Kidney glomerular epithelial cell (primary cell): ENCODE data around the gene ACBD3.

Experiments
- DNase-seq: peaks from one replicate; lab custom pipeline; 2025; lab: John Stamatoyannopoulos, UW

Gene ACBD3

DNA sequence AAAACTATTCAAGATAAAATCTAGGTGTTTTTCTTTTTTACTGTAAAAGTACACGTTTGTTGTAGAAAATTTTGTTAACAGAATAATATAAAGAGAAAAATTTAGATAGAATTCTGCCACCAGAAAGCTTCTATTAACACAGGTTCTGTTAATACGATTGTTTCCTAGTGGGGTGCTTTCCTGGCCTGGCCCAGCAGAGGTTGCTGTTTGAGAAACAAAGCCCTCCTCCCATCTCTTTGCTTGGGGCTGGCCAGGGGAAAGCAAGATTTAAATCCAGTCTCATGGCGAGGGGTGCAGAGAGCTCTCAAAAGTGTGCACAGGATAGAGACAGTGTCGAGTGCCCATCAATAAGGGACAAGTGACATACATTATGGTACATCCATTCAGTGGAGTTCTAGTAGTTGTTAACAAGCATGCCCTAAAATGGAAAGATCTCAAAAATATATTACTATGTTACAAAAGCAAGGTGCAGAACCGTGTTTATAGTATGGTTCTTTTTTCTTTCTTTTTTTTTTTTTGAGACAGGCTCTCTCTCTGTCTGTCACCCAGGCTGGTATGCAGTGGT is 14.6 kb upstream of the ACBD3 start:
- no peak for DNase-seq

DNA sequence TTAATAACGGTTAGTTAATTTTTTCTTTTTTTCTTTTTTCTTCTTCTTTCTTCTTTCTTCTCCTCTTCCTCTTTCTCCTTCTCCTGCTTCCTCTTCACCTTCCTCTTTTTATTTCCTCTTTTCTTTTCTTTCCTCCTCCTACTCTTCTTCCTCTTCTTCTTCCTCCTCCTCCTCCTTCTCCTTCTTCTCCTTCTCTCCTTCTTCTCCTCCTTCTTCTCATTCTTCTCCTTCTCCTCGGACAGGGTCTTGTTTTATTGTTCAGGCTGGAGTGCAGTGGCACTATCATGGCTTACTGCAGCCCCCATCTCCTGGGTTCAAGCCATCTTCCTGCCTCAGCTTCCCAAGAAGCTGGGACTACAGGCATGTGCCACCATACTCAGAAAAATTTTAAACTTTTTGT is 13.4 kb upstream of the ACBD3 start:
- DNase-seq, result no peak

DNA sequence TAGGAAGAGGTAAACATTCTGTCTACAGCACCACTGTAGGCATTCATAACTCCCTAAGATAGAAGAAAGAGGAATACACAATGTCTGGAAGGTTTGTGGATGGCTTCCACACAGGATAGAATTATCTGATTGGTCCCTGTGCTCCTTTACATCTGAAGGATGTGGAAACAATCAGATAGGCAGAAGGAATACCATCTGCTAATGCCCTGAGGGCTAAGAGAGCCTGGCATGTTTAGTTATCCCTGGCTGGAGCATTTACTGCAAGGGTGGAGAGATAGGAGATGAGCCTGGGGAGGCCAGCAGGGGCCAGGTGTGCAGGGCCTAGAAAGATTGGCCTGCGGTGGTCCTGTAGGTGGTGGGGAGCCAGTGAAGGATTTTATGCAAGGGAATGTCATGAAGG is 8.6 kb upstream of the ACBD3 start:
- no peak for DNase-seq

DNA sequence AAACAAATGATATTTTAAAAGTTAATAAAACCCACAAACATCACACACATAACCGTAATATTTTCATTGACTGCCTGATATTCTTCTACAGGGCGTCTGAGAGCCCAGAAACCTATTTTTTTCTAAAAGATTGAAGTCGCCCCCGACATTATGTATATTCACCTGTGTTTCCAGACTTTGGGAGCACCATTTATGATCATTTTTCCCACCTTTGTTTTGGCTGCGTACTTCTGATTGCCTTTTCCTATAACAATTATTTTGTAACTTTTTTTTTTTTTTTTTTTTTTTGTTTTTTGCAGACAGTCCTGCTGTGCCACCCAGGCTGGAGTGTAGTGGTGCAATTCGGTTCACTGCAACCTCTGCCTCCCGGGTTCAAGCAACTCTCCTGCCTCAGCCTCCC is 839 bp upstream of the ACBD3 start:
- no peak for DNase-seq

DNA sequence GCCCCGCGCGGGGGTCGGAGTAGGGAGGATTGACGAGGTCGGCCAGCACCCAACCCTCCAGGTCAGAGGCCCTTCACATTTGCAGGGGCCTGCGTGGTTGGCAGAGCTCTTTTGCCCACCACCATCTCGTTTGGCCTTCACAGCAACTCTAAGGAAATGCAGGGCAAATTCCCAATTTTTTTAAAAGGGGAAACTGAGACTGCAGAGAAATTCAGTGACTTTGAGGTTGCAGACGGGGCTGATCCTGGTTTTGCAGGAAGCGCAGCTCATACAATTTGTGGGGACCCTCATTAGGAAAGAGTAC is 430 bp upstream of the ACBD3 start:
- DNase-seq, result no peak

DNA sequence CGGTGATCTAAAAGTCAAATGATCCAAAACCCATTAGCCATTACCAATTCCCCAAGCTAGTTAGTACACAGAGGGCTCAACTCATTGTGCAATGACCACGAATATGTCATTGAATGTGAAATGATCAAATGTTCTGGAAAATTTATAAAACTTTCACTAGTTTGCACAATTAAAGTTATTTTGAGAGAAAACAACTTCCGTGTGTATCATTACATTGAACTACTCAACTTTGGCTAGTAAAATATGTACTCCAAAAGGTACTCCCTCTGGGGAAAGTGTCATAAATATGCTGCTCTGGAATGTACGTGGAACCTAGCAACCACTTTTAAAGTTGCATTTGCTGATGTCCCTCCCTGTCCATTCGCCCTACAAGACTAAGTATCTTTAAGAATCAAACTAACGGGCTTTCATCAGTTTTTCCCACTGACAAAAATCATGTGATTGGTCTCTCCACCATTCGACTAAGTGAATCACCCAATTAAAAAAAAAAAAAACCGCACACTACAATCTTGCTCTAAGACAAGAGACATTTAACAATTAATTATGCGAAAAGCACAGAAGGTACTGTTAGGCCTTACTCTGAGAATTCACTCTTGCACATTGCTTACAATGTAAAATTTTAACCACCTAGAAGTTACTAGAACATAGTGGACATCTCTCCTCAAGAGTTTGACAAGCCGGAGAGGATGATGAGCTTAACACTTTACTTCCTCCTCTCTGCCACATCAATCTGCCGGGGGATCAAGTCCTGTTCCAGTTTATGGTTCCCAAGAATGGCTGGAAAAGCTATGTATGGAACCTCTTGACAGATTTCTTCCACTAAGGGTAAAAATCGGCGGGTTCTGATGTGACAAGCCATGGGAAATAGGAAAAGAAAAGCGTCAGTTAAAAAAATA is 1.2 kb downstream of the ACBD3 start:
- no peak for DNase-seq

DNA sequence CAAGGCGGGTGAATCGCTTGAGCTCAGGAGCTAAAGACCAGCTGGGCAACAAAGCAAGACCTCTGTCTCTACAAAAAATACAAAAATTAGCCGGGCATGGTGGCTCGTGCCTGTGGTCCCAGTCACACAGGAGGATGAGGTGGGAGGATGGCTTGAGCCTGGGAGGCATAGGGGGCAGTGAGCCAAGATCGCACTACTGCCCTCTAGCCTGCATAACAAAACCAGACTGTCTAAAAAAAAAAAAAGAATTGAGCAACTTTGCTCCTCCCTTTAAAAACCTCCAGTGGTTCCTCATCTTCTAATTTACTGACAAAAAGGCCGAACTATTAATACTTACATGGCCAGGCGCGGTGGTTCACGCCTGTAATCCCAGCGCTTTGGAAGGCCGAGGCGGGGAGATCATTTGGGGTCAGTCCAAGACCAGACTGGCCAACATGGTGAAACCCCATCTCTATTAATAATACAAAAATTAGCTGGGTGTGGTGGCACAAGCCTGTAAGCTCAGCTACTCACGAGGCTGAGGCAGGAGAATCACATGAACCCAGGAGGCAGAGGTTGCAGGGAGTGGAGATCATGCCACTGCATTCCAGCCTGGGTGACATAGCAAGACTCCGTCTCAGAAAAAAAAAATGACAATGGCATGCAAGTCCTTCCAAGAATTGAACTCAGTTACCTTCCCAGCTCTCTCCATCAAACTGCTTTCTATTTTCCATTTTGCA is 4.4 kb downstream of the ACBD3 start:
- peak; percentile 80 for DNase-seq

DNA sequence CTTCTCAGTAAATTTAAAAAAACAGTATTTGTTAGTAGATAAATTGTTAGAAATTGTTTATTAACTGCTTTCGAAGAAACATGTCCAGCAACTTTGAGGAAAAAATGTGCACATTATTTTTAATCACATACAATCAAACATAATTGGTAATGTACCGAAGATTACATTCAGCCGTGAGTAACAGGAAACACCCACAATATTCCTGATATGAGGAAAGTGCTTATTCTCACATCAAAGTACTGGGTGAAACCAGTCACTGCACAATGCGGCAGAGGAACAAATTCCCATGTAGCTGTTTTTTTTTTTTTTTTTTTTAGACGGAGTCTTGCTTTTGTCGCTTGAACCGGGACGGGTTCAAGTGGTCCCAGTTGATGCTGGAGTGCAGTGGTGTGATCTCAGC is 9.7 kb downstream of the ACBD3 start:
- DNase-seq, result no peak

DNA sequence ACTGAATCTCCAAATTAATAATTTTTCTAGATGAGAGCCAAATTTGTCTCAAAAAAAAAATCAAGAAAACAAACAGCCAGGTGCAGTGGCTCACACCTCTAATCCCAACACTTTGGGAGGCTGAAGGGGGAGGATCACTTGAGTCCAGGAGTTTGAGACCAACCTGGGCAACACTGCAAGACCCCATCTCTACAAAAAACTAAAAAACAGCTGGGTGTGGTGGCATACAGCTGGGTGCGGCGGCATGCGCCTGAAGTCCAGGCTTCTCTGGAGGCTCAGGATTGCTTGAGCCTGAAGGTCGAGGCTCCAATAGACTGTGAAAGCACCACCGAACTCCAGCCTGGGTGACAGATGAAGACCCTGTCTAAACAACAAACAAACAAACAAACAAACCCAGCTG is 14.0 kb downstream of the ACBD3 start:
- no peak for DNase-seq

DNA sequence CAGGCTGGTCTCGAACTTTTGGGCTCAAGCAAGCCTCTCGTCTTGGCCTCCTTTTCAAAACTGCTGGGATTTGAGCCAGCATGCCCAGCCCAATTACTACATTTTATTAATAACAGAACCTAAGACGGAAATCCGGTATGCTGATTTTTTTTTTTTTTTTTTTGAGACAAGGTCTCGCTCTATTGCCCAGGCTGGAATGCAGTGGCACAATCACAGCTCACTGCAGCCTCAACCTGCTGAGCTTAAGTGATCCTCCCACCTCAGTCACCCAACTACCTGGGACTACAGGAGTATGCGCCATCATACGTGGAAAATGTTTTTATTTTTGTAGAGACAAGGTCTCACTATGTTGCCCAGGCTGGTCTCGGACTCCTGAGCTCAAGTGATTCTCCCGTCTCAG is 20.2 kb downstream of the ACBD3 start:
- no peak for DNase-seq

DNA sequence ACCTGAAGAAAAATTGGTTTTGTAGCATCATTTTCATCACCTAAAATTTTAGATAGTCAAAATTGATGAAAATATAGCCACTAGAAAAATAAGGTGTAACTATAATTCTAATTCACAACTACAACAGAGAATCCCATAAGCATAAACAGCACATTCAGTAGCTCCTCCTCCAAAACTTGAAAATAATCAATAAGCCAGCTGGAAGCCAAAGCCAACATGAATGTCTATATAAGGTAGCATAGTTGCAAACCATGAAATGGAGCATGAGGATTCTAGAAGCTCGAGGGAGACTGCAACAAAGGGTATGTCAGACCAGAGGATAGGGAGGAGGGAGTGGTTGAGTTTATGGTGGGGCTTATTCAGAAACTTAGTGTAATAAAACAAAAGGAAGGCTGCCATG is 22.4 kb downstream of the ACBD3 start:
- DNase-seq, result no peak

DNA sequence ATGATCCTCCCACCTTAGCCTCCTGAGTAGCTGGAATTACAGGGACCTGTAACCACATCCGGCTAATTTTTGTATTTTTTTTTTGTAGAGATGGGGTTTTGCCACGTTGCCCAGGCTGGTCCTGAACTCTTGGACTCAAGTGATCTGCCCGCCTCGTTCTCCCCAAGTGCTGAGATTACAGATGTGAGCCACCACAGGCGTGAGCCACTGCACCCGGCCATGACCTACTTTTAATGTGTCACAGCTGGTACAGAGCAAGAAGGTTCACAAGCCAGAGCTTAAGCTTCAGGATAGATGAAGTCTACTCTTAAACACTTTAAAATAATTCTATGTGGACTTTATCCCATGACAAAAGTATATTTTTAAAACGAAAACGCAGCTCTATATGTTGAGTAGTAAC is 23.6 kb downstream of the ACBD3 start:
- no peak for DNase-seq

DNA sequence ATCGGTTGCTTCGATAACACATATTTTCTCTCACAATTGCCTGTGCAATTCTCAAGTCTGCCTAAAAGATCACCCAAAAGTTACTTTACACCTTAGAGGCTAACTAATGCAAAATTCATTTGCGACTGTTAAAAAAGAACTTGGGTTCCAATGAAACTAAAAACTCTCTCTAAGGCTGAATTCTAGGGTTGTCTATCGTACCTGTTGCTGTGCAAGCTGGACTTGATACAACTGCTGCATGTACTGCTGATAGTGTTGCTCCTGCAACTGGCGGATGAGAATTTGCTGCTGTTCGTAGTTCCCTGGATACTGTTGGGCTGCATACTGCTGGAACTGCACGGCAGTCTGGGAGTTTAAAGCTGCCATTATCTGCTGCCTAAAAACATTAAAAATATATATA is 27.6 kb downstream of the ACBD3 start:
- DNase-seq, result no peak

DNA sequence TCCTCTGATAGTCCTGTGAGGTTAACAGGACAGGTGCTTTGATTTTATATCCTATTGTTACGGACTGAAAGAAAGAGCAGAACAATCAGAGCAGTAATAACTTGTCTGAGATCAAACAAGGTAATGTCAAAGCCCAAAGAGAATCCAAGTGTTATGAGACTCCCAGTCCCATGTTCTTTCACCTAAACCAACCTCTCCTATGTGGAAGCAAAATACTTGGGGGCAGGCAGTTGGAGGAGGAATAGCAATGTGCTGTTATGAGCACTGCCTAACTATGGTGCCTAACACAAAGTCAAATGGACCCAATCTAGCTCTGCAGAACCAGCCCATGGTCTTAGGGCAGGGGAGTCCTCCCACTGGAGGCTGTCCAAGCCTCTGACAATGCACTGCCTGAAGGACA is 28.1 kb downstream of the ACBD3 start:
- no peak for DNase-seq

DNA sequence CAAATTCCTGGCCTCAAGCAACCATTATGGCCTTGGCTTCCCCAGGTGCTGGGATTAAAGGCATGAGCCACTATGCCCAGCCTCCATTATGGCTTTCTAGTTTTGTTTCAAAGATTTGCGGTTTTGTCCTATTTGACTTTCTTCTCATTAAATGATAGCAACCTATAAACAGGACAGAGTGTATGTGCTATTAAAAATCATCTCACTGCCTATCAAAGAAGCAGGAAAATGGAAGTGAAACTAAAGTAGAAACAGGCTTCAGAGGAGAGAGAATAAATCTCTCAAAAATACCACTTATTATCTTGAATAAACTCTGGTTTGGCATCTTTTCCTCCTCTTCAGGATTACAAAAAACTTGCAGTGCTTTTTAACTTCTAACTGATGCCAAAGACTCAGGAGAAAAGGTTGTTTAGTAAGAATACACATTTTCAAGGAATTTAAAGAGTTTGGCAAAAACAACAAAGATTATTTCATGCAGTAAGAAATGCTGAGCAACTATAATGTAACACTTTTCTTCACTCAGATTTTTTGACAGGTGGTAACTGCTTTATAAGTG is 28.7 kb downstream of the ACBD3 start:
- DNase-seq, result no peak

DNA sequence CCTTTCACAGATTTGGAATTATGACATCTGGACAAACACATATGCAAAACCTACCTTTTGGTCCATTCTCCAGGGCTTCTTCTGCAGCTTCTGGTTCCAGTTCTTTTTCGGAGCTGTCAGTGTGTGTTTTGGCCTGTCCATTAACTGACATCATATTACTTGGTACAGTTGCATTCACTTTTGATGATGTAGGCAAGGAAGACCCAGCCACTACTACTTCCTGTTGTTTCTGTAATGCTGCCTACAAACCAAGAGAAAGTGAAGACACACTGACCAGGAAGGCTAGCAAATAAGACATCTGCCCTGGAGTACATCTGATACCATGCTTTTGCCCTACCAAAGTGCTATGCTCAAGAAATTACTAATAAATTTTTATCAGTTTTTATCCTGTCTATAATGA is 31.9 kb downstream of the ACBD3 start:
- DNase-seq, result no peak

DNA sequence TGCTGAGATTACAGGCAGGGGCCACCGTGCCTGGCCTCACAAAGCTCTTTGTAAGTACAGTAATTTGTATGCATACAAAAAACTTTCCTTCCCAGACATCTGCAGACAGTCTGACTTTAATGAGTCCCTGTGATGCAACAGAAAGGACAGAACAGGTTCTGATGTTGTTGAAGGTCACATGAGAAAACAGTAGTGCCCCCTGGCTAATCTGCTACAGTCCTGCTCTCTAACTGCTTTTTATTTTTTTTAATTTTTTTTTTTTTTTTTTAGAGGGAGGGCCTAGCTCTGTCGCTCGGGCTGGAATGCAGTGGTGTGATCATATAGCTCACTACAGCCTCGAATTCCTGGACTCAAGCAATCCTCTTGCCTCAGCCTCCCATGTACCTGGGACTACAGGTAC is 36.7 kb downstream of the ACBD3 start:
- DNase-seq, result no peak

DNA sequence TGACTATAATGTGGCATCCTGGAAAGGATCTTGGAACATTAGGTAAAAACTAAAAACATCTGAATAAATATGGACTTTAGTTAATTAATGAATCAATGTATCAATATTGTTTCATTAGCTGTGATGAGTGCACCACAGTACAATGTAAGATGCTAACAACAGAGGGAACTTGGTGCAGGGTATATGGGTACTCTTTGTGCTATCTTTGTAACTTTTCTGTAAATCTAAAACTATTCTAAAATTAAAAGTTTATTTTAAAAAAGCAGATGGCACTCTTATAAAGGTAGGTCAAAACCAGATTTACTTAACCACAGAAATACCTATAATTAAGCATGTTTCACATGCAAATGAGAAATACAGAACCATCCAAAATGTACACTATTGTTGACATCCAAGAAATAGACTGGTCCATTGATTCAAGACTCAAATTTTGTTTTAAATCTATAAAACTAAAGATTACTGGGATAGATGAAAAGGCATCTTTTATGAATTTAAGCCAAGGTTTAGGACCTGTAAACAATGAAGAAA is 38.4 kb downstream of the ACBD3 start:
- no peak for DNase-seq

DNA sequence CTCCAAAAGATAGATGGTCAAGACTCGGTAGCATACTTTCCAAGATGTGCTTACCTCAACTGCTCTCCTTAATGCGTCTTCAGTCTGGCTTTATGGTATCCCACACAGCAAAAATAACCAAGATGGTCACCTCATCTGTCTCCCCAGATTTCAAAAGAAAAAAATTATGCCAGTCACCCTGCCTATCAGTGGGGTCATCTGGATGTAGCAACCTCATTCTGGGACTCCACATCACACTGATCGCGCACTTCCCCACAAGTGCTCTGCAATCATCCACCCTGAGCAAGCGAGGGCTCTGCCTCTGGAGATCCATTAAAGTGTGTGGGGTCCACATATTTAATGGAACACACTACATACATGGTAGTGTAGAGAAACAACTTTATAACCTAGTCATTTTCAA is 42.5 kb downstream of the ACBD3 start:
- no peak for DNase-seq

DNA sequence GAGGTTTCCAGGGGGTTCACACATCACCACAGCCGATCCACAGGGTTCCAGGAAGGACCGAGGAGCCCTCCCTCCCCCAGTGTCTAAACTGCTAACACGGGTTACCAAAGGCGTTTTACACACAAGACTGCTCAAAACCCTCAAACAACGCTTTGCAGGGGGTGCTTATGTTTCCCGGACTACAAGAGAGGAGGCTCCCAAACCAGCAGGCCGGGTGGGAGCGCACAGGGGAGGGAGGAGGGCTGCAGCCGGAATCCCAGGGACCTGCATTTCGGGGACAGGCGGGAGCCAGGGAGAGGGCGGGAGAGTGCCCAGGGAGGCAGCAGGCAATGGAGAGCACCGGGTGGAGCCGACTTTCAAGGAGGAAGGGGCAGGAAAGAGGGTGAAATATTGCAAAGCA is 50.8 kb downstream of the ACBD3 start:
- DNase-seq, result no peak

DNA sequence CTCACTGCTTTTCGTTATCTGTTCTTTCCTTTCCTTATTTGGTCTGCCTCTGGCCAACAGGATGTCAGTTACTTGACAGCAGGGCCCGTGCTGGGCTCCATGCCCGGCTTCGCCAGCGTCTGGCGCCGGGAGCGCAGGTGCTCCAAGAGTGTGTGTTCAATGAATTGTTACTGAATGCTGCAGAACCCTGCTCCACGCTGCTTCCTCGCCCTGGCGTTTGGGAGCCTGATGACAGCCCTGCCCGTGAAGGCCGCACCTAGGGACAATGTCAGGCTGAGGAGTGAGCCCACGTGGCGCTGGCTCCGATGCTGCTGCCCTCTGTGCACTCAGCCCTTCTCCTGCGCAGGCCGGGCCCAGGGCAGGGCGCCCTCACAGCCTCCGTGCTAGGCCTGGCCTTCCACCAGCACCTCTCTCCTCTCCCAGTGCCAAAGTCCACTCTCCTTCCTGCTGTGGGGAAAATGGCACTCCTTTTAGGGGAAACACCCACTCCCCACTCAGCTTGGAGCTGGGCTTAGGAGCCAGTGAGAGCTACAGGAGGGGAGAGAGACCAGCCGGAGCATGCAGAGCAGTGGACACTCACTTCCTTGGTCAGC is 51.4 kb downstream of the ACBD3 start:
- no peak for DNase-seq
